ENCODE measurements around the gene SRRM2.

DNA sequence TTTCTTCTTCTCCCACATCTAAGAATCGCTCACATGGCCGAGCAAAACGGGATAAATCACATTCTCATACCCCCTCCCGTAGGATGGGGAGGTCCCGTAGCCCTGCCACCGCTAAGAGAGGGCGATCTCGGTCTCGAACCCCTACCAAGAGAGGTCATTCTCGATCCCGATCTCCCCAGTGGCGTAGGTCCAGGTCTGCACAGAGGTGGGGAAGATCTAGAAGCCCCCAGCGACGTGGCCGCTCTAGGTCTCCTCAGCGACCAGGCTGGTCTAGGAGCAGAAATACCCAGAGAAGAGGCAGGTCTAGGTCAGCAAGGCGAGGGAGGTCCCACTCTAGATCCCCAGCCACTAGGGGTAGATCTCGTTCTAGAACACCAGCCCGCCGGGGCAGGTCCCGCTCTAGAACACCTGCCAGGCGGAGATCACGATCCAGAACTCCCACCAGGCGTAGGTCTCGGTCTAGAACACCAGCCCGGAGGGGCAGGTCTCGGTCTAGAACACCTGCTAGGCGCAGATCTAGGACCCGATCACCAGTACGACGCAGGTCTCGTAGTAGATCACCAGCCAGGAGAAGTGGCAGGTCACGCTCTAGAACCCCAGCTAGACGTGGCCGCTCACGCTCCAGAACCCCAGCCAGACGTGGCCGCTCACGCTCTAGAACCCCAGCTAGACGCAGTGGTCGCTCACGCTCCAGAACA is 9.6 kb downstream of the SRRM2 start:
- TF ChIP-seq, protein P1, sequence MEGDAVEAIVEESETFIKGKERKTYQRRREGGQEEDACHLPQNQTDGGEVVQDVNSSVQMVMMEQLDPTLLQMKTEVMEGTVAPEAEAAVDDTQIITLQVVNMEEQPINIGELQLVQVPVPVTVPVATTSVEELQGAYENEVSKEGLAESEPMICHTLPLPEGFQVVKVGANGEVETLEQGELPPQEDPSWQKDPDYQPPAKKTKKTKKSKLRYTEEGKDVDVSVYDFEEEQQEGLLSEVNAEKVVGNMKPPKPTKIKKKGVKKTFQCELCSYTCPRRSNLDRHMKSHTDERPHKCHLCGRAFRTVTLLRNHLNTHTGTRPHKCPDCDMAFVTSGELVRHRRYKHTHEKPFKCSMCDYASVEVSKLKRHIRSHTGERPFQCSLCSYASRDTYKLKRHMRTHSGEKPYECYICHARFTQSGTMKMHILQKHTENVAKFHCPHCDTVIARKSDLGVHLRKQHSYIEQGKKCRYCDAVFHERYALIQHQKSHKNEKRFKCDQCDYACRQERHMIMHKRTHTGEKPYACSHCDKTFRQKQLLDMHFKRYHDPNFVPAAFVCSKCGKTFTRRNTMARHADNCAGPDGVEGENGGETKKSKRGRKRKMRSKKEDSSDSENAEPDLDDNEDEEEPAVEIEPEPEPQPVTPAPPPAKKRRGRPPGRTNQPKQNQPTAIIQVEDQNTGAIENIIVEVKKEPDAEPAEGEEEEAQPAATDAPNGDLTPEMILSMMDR (conservative IDR thresholded peaks at IDR 0.05; ENCODE audit: low read length) = no peak
- no peak for TF ChIP-seq EZH2phosphoT487 (IDR thresholded peaks at IDR 0.05; ENCODE audit: borderline replicate concordance)
